SK-N-SH treated with all-trans-retinoic acid at 6 μM for 48 hours (cell line): ENCODE results near the gene NOX4.

Source experiments
- ATAC-seq: fragments of 200-7000 bp; cut with Tn5 transposase; 3 replicates; pipeline ENCODE4 v1.9.1; 2020; ENCODE audit warnings: mild to moderate bottlenecking, moderate library complexity
- ARNTL ChIP-seq: fragments of 450-650 bp; formaldehyde crosslinking; IDR thresholded peaks from 2 replicates; pipeline ENCODE4 v1.5.0; 2020; ENCODE audit warnings: low read depth, mild to moderate bottlenecking, moderate library complexity, borderline replicate concordance
- BACH2 ChIP-seq: fragments of 250-450 bp; sonication (Bioruptor Pico); IDR thresholded peaks from 2 replicates; pipeline ENCODE4 v1.9.0; 2021; ENCODE audit warnings: mild to moderate bottlenecking, borderline replicate concordance
- CSDC2 ChIP-seq: fragments of 250-450 bp; sonication (Bioruptor Pico); IDR thresholded peaks from 2 replicates; pipeline ENCODE4 v1.5.0; 2020; ENCODE audit warnings: mild to moderate bottlenecking, moderate library complexity
- ESRRG ChIP-seq: fragments of 250-450 bp; sonication (Bioruptor Pico); IDR thresholded peaks from 2 replicates; pipeline ENCODE4 v1.6.1; 2021; ENCODE audit warnings: mild to moderate bottlenecking
- GLIS3 ChIP-seq: fragments of 250-450 bp; sonication (Bioruptor Pico); IDR thresholded peaks from 2 replicates; pipeline ENCODE4 v1.5.0; 2020; ENCODE audit warnings: mild to moderate bottlenecking, moderate library complexity
- ISL1 ChIP-seq: fragments of 250-450 bp; sonication (Bioruptor Pico); IDR thresholded peaks from 2 replicates; pipeline ENCODE4 v2.1.2; 2022; ENCODE audit warnings: mild to moderate bottlenecking, moderate library complexity
- OSR1 ChIP-seq: fragments of 250-450 bp; sonication (Bioruptor Pico); IDR thresholded peaks from 2 replicates; pipeline ENCODE4 v1.8.0; 2022; ENCODE audit warnings: moderate library complexity, mild to moderate bottlenecking, inconsistent platforms
- PPARA ChIP-seq: fragments of 250-450 bp; sonication (Bioruptor Pico); IDR thresholded peaks from 2 replicates; pipeline ENCODE4 v1.5.0; 2020; ENCODE audit warnings: mild to moderate bottlenecking, borderline replicate concordance
- RARB ChIP-seq: fragments of 250-450 bp; sonication (Bioruptor Pico); IDR thresholded peaks from 2 replicates; pipeline ENCODE4 v1.8.0; 2021; ENCODE audit warnings: mild to moderate bottlenecking, moderate library complexity
- SNAI2 ChIP-seq: fragments of 250-450 bp; sonication (Bioruptor Pico); IDR thresholded peaks from 2 replicates; pipeline ENCODE4 v1.5.0; 2020; ENCODE audit warnings: mild to moderate bottlenecking, moderate library complexity
- TCF4 ChIP-seq: fragments of 250-450 bp; sonication (Bioruptor Pico); IDR thresholded peaks from 2 replicates; pipeline ENCODE4 v1.8.0; 2021; ENCODE audit warnings: mild to moderate bottlenecking, moderate library complexity, borderline replicate concordance
- TOX ChIP-seq: fragments of 250-450 bp; sonication (Bioruptor Pico); IDR thresholded peaks from 2 replicates; pipeline ENCODE4 v1.8.0; 2021; ENCODE audit warnings: mild to moderate bottlenecking, moderate library complexity, borderline replicate concordance
- ZC3H10 ChIP-seq: fragments of 250-450 bp; sonication (Bioruptor Pico); IDR thresholded peaks from 2 replicates; pipeline ENCODE4 v1.5.1; 2021; ENCODE audit warnings: mild to moderate bottlenecking, moderate library complexity
- ZFP3 ChIP-seq: fragments of 250-450 bp; sonication (Bioruptor Pico); IDR thresholded peaks from 2 replicates; pipeline ENCODE4 v1.5.0; 2020; ENCODE audit warnings: mild to moderate bottlenecking, moderate library complexity
- ZFP30 ChIP-seq: fragments of 450-650 bp; formaldehyde crosslinking; IDR thresholded peaks from 2 replicates; pipeline ENCODE4 v1.5.0; 2022; ENCODE audit warnings: mild to moderate bottlenecking, moderate library complexity
- ZNF565 ChIP-seq: fragments of 450-650 bp; formaldehyde crosslinking; conservative IDR thresholded peaks from 2 replicates; pipeline ENCODE4 v1.5.0; 2020; ENCODE audit warnings: low read depth, mild to moderate bottlenecking, moderate library complexity
- ZNF70 ChIP-seq: fragments of 450-650 bp; formaldehyde crosslinking; IDR thresholded peaks from 2 replicates; pipeline ENCODE4 v1.5.0; 2020; ENCODE audit warnings: mild to moderate bottlenecking, moderate library complexity
- ZNF8 ChIP-seq: fragments of 450-650 bp; formaldehyde crosslinking; IDR thresholded peaks from 2 replicates; pipeline ENCODE4 v1.5.0; 2020; ENCODE audit warnings: mild to moderate bottlenecking, moderate library complexity
- TF ChIP-seq, protein P1 (sequence below): fragments of 250-450 bp; sonication (Bioruptor Pico); IDR thresholded peaks from 2 replicates; pipeline ENCODE4 v1.8.0; 2020; ENCODE audit warnings: mild to moderate bottlenecking, moderate library complexity, borderline replicate concordance
- TF ChIP-seq, protein P2 (sequence below): fragments of 250-450 bp; sonication (Bioruptor Pico); IDR thresholded peaks from 2 replicates; pipeline ENCODE4 v1.5.1; 2021; ENCODE audit warnings: mild to moderate bottlenecking, moderate library complexity
- TF ChIP-seq, protein P3 (sequence below): fragments of 250-450 bp; sonication (Bioruptor Pico); IDR thresholded peaks from 2 replicates; pipeline ENCODE4 v1.5.0; 2020; ENCODE audit warnings: mild to moderate bottlenecking, moderate library complexity

Gene NOX4

DNA sequence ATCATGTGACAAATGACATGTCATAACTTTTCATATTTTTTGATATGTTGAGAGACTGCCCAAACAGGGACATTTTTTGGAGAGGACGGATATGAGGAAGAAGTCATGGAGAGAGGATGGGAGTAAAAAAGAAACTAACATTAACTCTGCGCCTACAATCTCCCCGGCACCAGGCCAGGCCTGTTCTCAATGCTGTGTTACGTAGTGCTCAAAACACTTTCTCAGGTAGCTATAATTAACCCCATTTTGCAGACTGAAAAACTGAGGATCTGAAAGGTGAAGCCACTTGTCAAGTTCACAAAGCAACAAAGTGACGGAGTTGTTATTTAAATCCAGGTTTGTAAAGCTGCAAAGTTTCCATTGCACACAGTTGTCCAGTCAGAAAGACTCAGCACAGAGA is 17.4 kb upstream of the NOX4 start:
- no peak for ATAC-seq
- TF ChIP-seq TCF4 (CRISPR knock-in tag) (no peak), ISL1 (CRISPR knock-in tag) (no peak), CSDC2 (no peak), ESRRG (no peak), ZNF565 (no peak), PPARA (CRISPR knock-in tag) (no peak), ZNF70 (CRISPR knock-in tag) (no peak), OSR1 (CRISPR knock-in tag) (no peak), ARNTL (CRISPR knock-in tag) (no peak), BACH2 (CRISPR knock-in tag) (no peak)
- TF ChIP-seq, protein P1, sequence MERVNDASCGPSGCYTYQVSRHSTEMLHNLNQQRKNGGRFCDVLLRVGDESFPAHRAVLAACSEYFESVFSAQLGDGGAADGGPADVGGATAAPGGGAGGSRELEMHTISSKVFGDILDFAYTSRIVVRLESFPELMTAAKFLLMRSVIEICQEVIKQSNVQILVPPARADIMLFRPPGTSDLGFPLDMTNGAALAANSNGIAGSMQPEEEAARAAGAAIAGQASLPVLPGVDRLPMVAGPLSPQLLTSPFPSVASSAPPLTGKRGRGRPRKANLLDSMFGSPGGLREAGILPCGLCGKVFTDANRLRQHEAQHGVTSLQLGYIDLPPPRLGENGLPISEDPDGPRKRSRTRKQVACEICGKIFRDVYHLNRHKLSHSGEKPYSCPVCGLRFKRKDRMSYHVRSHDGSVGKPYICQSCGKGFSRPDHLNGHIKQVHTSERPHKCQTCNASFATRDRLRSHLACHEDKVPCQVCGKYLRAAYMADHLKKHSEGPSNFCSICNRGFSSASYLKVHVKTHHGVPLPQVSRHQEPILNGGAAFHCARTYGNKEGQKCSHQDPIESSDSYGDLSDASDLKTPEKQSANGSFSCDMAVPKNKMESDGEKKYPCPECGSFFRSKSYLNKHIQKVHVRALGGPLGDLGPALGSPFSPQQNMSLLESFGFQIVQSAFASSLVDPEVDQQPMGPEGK (CRISPR knock-in tag), result no peak
- TF ChIP-seq, protein P2, sequence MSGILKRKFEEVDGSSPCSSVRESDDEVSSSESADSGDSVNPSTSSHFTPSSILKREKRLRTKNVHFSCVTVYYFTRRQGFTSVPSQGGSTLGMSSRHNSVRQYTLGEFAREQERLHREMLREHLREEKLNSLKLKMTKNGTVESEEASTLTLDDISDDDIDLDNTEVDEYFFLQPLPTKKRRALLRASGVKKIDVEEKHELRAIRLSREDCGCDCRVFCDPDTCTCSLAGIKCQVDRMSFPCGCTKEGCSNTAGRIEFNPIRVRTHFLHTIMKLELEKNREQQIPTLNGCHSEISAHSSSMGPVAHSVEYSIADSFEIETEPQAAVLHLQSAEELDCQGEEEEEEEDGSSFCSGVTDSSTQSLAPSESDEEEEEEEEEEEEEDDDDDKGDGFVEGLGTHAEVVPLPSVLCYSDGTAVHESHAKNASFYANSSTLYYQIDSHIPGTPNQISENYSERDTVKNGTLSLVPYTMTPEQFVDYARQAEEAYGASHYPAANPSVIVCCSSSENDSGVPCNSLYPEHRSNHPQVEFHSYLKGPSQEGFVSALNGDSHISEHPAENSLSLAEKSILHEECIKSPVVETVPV (CRISPR knock-in tag), result no peak

DNA sequence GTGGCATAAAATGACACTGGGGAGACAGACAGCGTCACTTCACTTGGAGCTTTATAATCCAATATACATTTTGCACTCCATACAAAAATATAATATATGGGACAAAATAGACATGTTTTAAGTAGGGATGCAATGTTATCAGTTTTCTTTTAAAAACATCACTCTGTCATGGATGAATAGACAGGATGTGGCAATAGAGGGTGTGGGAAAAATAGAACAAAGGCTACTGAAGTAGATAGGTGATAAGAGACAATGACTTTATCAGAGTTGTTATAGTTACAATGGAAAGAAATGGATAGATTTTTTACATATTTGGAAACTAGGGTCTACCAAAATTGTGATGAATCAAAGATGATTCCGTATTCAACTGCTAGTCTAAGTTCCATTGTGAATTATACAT is 13.1 kb upstream of the NOX4 start:
- ATAC-seq, result no peak
- TF ChIP-seq, protein P1 (CRISPR knock-in tag), result no peak
- TF ChIP-seq ISL1 (CRISPR knock-in tag) (no peak), ZFP30 (CRISPR knock-in tag) (no peak), CSDC2 (no peak), ZNF8 (CRISPR knock-in tag) (no peak), BACH2 (CRISPR knock-in tag) (no peak), TCF4 (CRISPR knock-in tag) (no peak), PPARA (CRISPR knock-in tag) (no peak), ESRRG (no peak), ZC3H10 (CRISPR knock-in tag) (no peak), GLIS3 (CRISPR knock-in tag) (no peak), OSR1 (CRISPR knock-in tag) (no peak), SNAI2 (no peak), TOX (CRISPR knock-in tag) (no peak), ZNF565 (no peak), ZFP3 (CRISPR knock-in tag) (no peak), ARNTL (CRISPR knock-in tag) (no peak)
- TF ChIP-seq, protein P2 (CRISPR knock-in tag), result no peak
- TF ChIP-seq, protein P3, sequence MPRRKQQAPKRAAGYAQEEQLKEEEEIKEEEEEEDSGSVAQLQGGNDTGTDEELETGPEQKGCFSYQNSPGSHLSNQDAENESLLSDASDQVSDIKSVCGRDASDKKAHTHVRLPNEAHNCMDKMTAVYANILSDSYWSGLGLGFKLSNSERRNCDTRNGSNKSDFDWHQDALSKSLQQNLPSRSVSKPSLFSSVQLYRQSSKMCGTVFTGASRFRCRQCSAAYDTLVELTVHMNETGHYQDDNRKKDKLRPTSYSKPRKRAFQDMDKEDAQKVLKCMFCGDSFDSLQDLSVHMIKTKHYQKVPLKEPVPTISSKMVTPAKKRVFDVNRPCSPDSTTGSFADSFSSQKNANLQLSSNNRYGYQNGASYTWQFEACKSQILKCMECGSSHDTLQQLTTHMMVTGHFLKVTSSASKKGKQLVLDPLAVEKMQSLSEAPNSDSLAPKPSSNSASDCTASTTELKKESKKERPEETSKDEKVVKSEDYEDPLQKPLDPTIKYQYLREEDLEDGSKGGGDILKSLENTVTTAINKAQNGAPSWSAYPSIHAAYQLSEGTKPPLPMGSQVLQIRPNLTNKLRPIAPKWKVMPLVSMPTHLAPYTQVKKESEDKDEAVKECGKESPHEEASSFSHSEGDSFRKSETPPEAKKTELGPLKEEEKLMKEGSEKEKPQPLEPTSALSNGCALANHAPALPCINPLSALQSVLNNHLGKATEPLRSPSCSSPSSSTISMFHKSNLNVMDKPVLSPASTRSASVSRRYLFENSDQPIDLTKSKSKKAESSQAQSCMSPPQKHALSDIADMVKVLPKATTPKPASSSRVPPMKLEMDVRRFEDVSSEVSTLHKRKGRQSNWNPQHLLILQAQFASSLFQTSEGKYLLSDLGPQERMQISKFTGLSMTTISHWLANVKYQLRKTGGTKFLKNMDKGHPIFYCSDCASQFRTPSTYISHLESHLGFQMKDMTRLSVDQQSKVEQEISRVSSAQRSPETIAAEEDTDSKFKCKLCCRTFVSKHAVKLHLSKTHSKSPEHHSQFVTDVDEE, result no peak

DNA sequence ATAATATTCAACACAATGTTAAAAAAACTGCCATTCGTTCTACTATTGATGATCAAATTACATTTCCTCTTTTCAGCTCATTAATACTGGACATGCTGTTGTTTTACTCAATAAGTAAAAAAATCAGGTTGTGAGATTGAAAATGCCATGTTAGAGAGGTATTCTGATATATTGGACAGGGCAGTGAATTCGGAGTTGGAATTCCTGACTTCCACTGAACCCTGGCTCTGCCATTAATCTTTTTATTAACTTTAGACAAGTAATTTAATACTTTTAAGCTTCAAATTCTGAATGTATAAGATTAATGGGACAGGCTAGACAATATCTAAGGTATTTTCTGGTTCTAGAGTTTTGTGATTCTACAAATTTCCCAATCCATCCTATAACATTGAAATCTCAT is 12.2 kb upstream of the NOX4 start:
- no peak for ATAC-seq
- no peak for TF ChIP-seq ZNF8 (CRISPR knock-in tag)
- no peak for TF ChIP-seq ZNF70 (CRISPR knock-in tag)
- TF ChIP-seq RARB (CRISPR knock-in tag), result no peak
- no peak for TF ChIP-seq PPARA (CRISPR knock-in tag)
- TF ChIP-seq ZFP30 (CRISPR knock-in tag), result no peak
- no peak for TF ChIP-seq ARNTL (CRISPR knock-in tag)
- TF ChIP-seq, protein P2 (CRISPR knock-in tag), result no peak
- TF ChIP-seq TOX (CRISPR knock-in tag), result no peak
- no peak for TF ChIP-seq CSDC2
- TF ChIP-seq ZNF565, result no peak
- TF ChIP-seq, protein P3, result no peak
- TF ChIP-seq GLIS3 (CRISPR knock-in tag), result no peak
- no peak for TF ChIP-seq OSR1 (CRISPR knock-in tag)
- TF ChIP-seq BACH2 (CRISPR knock-in tag), result no peak
